Brain microvascular endothelial cell (primary cell): Measurements from ENCODE around the gene TSPOAP1.

Source experiments
- DNase-seq: peaks from one replicate; pipeline ENCODE4 v3.0.0-alpha.2; 2020
- H3K27ac ChIP-seq: fragments of 250-450 bp; sonication (Bioruptor Pico); 2 replicates; pipeline ENCODE4 v1.5.1; 2020; ENCODE audit warnings: mild to moderate bottlenecking, moderate library complexity
- H3K27me3 ChIP-seq: fragments of 250-450 bp; sonication (Bioruptor Pico); replicated peaks from 2 replicates; pipeline ENCODE4 v1.5.1; 2020; ENCODE audit warnings: mild to moderate bottlenecking
- H3K36me3 ChIP-seq: fragments of 250-450 bp; sonication (Bioruptor Pico); replicated peaks from 2 replicates; pipeline ENCODE4 v1.5.1; 2020; ENCODE audit warnings: mild to moderate bottlenecking
- H3K4me3 ChIP-seq: 2 replicates; pipeline ENCODE4 v1.5.1; 2011; ENCODE audit warnings: low read depth, mild to moderate bottlenecking, control low read depth, low read length, moderate library complexity
- CTCF ChIP-seq: IDR thresholded peaks from 2 replicates; pipeline ENCODE4 v1.5.1; 2011; ENCODE audit warnings: low read depth, mild to moderate bottlenecking, moderate library complexity, low read length, control low read depth, inconsistent platforms; ENCODE audit errors: missing control alignments
- in situ Hi-C: cut with HindIII; loops from 2 replicates; pipeline ENCODE4 v1.10.0; 2017; ENCODE audit warnings: low sequenced_read_pairs, low pct_ligation_motif_present

The TSPOAP1 gene

GRCh38 chr17:58328195-58329034 lies at the start of gene TSPOAP1:
TSS of gene TSPOAP1 (minus strand) at chr17:58328795. CDS start at chr17:58327920, 875 bp downstream.
- H3K36me3 ChIP-seq: no peaks in the 10 kb centered on the region
- no peak within 1 kb of the TSS for H3K27ac ChIP-seq
- no peak within 1 kb of the TSS for H3K4me3 ChIP-seq
- in situ Hi-C loops: no loop called here
- no peak for DNase-seq
- peaks cover 26% of the 10 kb centered on the region for H3K27me3 ChIP-seq
- TF ChIP-seq CTCF: no peak

GRCh38 chr17:58377661-58378060 lies 49.1 kb upstream of the TSPOAP1 start:
- DNase-seq: no peak
- Histone ChIP-seq H3K36me3 (no peaks in the 10 kb centered on the region), H3K27ac (no peak overlapping the region), H3K4me3 (no peak overlapping the region), H3K27me3 (no peaks in the 10 kb centered on the region)
- TF ChIP-seq CTCF: no peak
- in situ Hi-C loops: no loop called here

- in situ Hi-C loops: no loop called here
- DNase-seq: no peak
- Histone ChIP-seq H3K27ac (no peak overlapping the region), H3K4me3 (no peak overlapping the region), H3K27me3 (no peaks in the 10 kb centered on the region), H3K36me3 (no peaks in the 10 kb centered on the region)
- TF ChIP-seq CTCF: no peak
Measured at GRCh38 chr17:58377093-58377601, 48.6 kb upstream of the TSPOAP1 start.

- no peak for DNase-seq
- no peak for TF ChIP-seq CTCF
- Histone ChIP-seq H3K27me3 (no peaks in the 10 kb centered on the region), H3K27ac (no peak overlapping the region), H3K36me3 (no peaks in the 10 kb centered on the region), H3K4me3 (no peak overlapping the region)
- in situ Hi-C loops: no loop called here
Measured at GRCh38 chr17:58376472-58377000, 47.9 kb upstream of the TSPOAP1 start.

- no peaks in the 10 kb centered on the region for H3K36me3 ChIP-seq
- no peak for DNase-seq
- no peak for TF ChIP-seq CTCF
- no peaks in the 10 kb centered on the region for H3K27me3 ChIP-seq
- no peak overlapping the region for H3K4me3 ChIP-seq
- in situ Hi-C loops: no loop called here
- no peak overlapping the region for H3K27ac ChIP-seq
Measured at GRCh38 chr17:58375811-58376210, 47.2 kb upstream of the TSPOAP1 start.
